ENCODE measurements around the gene MCC.

MCC gene

DNA sequence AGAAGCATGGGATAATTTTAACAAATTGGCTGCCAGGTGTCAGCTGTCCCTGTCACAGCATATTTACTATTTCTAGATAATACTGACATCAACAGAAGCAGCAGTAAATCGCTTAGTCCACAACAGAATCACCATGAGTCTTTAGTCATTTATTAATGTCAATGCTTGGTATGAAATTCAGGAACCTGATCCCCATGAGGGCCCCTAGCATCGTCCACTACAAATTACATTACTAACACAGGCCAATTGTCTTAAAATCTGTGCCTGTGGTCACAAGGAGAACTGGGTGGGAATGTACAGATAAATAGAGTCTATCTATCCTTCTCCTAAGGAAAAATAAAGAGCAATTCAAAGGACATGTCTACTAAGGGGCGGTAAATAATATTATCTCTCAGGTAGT is 129.6 kb downstream of the MCC start:
- no peak for DNase-seq

DNA sequence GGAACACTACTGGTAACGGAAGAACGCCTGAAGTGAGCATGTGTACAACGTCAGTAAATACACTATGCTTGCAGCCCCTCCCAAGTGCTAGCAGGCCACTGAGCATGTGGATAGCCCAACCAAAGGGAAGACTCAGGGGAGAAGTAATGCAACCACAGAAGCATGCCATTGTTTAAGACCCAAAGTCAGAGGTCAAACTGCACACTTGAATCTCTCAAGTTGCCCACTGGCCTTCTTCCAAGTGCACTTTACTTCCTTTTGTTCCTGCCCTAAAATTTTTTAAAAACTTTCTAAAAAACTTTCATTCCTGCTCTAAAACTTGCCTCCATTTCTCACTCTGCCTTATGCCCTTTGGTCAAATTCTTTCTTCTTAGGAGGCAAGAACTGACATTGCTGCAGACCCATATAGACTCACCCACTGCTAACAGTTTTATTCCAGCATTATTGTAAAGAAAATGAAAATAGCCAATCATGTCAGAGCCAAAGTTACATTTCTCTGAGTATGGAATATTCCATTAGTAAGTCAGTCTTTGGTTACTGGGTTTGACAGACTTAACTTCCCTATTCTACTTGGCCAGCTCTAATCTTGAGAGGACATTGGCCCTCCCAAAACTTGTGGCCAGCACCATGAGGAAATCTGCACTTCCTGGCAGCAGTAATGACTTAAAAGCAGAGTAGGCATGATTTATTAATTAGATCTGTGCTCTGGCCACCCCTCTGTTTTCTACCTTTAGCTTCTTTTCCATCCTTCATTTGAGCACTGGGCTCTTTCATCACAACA is 130.4 kb downstream of the MCC start:
- DNase-seq: no peak

DNA sequence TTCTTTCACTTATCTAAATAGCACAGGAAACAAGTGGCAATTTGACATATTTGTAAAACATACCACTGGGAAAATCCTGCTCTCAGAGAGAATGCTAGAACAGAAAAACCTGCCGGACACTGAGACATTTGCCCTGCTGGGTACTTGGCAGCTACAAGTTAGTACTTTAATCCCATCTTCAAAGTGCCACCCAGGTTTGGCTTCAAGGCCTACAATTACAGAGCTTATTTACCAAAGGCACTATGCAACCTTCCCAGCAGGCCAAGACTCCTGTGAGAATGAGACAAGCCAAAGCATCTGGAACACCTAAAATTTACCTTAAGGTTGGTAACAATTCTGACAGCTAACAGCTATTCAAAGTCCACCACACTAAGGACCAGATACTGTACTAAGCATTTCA is 131.8 kb downstream of the MCC start:
- DNase-seq: no peak

DNA sequence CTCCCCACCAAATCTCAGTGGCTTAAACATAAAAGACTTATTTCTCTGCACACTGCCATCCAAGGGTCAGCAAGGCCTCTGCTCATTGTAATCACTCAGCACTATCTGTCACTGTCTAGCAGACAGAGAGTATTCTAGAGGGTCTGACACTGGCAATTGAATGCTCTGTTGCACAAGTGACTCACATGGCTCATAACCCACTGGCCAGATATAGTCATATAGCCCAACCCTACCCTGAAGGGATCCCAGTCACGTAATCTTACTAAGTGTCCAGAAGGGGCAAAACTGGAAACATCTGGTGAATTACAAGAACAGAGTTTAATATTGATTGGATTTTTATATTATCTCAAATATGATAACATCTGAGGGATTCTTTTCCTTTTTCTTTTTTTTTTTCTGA is 134.2 kb downstream of the MCC start:
- DNase-seq: no peak

DNA sequence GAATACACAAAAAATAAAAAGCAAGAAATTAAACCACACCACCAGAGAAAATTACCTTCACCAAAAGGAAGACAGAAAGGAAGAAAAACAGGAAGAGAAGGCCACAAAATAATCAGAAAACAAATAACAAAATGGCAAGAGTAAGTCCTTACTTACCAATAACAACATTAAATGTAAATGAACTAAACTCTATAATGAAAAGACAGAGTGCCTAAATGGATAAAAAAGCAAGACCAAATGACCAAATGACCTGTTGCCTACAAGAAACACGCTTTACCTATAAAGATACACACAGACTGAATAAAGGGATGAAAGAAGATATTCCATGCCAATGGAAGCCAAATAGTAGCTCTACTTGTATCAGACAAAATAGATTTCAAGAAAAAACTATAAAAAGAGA is 140.7 kb downstream of the MCC start:
- DNase-seq: no peak

DNA sequence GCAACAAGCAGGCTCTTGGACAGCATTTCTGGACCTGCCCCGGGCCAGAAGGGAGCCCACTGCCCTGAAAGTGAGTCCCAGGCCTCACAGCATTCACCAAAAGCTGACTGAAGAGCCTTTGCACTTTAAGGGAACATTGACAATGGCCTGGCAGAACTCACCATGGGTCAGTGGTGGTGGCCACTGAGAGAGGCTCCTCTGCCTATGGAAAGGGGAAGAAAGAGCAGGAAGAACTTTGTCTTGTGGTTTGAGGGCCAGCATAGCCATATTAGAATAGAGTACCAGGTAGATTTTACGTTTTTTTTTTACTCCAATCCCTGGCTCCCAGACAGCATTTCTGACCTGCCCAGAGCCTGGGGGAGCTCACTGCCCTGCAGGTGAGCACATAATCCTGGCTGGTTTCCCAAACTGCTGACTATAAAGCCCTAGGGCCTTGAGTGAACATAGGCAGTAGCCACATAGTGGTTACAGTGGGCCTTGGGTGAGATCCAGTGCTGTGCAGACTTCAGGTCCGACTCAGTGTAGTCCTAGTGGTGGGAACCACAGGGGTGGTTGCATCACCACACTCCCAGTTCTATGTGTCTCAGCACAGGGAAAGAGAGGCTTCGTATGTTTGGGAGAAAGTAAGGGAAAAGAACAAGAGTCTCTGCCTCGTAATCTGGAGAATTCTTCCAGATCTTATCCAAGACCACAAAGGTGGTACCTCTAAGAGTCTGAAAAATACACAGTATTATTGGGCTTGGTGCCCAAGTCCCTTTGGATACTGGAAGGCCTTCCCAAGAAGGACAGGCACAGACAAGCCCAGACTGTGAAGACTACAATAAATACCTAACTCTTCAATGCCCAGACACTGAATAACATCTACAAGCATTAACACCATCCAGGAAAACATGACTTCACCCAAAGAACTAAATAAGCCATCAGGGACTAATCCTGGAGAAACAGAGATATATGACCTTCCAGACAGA is 143.0 kb downstream of the MCC start:
- no peak for DNase-seq

DNA sequence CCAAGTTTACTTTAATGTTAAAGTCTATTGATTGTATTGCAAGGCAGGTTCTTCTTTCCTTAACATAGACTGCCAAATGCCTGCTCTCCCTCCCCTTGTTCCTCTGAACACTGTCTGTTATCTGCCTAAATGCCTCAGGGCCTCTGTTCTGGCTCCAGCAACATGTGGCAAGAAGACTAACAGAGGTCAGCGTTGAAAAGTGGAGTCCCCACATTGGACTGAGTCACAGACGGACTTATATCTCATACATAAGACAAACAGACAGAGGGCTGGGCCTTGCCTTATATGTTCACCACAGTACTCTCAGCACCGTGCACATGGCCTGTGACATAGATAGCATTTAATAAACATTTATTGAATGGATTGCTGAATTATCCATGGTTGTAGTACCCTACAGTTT is 144.9 kb downstream of the MCC start:
- DNase-seq: no peak

DNA sequence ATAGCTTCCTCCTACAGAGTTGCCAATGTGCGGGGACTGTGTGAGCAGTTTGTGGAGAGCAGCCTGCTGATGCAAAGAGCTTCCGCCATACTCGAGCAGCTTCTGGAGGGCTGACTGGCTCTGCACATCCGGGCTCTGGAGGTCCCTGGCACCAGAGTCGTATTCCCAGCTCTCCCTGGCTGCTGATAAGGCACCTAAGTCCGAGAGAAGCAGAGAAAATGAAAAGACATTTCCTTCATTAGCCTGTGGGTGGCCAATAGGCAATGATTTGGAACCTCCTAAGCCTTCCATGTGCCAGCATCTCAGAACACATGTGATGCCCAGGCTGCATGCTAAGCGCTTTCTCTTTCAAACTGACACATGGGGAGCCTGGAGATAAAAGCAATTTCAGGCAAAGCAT is 147.7 kb downstream of the MCC start:
- DNase-seq: no peak

DNA sequence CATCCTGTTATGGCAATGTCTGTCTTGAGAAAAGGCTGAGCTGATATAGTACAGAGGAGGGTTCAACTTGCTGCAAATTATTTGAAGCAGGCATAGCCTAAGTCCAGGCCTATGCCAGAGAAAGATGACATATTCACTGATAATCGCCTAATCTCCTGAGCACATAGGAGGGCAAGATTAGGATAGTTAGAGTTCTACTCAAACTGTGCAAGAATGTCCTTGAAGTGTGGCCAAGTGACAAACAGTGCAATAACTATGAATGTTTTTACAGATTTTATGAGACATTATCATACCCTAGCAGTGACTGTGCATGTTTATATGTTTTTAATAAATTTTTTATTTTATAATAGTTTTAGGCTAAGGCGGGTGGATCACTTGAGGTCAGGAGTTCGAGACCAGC is 149.6 kb downstream of the MCC start:
- DNase-seq: no peak

DNA sequence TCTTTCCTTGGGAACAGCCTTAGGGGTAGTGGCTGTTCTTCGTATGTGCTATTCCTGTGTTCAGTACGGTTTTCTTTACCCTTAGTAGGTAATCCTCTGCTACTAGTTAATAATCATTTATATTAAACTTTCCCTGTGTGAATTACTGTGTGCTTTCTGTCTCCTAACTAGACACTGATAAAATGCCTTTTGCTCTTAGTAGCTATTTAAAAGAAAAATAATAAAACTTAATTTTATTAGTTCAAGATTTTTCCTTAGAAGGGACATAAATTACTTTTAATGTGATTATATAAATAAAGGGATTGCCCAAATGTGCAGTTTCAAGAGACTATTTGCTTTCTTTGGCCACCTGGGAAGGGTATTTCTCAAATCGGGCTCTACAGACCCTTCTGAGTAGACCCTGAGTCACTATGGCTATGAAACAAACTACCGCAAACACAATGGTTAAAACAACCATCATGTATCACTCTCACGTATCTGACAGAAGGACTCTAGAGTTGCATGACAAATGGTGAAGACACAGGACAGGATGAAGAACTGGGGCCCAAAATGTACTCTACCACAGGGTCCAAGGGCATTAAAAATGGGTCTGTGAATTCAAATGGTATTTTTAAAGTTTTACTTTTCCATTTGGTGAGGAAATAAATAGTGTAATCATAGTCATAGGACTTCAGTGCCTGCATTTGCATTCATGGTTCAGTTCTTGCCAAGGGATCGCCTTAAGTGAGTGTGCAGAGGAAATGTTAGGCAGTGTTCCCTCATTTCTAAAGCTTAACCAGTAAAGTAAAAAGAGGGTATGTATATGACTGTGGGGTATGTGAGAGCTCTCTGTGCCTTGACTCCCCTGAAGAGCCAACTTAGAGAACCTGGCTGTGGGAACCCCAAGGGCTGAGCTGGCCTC is 150.5 kb downstream of the MCC start:
- DNase-seq: no peak

DNA sequence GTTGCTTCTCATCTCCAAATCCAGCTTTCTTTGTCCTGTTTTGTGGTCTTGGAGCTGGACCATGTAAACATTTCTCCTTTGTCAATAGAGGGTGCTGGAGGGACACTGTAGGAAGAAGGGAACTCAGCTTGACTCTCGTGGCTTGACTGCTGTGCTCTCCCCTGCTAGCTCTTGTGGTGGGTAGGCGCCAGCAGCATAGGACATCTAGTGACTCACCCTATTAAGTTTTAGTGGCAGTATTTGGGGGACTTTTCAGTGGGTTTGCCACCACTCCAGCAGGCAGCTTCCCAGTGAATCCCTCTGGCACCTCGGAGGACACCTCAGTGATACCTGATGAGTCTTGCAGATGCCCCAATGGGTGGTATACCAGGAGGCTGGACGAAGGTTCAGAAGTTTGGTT is 151.3 kb downstream of the MCC start:
- no peak for DNase-seq

DNA sequence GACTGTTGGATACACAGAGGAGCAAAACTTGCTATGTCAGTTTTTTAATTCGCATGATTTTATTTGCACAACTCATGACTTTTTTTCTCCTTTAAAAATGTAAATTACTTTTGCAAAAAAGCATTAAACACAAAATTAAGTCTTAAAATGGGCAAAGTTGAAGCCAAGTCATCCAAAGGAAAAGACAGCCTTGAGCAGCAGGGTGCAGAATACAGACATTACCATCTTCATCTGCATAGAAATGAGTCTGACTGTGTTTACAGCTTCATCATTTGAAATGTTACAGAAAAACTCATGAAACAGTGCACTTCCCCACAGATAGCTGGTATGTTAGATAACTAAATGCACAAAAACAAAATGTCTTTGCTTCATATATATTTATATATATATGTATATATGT is 154.8 kb downstream of the MCC start:
- no peak for DNase-seq

DNA sequence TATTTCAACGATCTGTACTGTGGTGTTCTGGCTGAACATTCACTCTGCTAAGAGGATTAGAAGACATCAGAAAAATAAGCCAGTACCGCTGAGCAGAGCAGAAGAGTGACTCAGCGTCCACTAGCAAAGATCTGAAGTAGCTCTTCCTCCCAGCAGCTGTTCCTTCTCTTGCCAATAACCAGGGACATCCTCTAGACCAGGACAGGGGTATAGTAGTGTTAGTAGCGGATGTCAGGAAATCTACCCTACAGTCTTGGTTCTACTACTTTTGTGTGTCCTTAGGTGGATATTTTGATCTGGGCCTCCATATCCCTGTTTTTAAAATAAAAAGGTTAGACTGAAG is 157.1 kb downstream of the MCC start:
- no peak for DNase-seq

DNA sequence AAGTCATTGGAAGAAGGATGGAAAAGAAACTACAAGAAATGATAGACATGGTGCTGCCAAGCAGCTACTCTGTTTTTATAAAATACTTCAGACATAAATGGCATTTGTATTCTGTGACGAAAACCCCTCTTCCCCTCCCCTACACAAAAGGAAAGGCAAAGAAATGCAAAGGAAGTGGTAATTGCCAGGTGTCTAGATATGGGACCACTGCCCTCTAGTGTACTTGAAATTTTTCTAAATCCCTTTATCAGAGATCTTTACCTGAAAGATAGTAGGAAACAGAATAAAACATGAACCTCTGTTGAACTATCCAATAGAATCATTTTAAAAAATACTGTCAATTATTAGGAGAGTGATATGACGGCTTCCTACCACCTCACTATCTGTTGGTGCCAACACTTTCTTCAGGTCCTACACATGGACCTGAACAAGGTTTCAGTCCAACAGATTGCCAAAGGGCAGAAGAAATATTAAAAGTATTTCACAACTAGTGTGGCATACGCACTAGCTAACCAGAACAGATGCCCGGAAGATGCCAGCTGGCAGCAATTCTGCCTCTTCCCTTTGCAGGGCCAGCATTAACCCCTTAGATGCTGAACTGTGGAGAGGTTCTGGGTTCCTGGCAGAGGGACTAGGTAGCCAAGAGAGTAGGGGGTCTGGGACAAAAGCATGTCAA is 157.6 kb downstream of the MCC start:
- DNase-seq: no peak

DNA sequence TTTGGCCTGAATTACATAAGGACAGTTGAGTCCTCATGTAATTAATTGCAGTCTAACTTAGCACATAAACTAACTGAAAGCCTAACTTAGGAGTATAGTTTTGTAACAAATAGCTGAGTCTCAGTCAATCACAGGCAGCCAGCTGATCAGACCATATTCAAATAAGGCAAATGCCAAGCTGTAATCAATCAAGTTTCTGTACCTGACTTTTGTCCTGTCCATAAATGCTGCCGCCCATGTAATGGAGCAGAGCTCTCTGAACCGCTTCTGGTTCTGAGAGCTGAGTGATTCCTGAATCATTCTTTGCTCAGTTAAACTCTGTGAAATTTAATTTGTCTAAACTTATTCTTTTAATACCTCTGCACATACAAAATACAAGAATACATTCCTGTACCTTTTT is 158.3 kb downstream of the MCC start:
- DNase-seq: no peak

DNA sequence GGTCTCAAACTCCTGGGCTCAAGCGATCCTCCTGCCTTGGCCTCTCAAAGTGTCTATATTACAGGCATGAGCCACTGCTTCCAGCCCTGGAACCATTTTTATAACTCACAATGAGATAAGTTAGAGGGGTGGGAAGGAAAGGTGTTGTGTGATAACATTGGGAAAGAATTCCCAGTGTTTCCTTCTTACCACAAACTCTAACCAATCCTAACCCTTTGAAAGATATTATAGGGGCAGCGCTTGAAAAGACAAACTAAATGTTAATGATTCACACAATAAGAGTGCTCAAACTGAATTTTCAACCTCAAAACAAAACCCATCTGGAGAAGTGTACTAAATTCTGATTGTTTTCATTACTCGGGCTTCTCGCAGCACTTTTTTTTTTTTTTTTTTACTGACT is 163.2 kb downstream of the MCC start:
- DNase-seq: no peak

DNA sequence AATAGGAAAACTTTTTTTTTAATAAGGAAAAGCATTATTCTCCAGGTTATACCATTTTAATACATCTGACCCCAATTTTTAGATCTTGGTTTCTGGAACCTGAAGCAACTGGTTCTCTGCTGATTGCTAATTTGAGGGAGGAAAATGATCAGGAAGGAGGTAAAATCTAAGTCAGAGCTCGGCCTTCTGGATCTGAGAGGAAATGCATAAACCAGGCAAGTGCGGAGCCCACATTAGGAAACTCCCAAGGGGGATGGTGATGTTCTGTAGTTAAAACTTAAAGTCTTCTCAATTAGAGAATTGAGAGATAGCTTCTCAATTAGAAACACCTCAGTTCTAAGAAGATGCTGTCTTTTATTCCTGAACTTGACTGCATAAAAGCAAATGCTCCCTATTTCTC is 167.0 kb downstream of the MCC start:
- no peak for DNase-seq

DNA sequence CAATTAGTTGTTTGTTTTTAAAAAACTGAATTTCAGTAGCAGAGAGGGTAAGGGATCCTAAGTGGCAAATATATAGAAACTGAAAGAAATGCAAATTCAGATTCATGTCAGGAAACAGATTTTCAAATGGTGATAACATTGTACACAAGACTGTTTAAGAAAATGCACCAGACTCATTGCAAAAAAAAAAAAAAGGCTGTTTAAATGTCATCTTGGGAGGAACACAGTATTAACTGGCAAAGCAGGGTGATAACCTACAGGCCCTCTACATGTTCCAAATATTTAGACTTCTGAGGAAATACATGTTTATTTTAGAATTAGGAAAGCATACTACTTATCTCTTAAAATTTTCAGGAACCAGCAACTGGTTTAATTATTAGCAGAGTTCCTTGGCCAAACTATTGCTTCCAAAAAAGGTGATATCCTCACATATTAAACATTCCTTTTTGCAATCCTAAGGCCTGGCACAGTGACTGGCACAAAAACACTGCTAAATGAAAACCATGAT is 167.9 kb downstream of the MCC start:
- no peak for DNase-seq

DNA sequence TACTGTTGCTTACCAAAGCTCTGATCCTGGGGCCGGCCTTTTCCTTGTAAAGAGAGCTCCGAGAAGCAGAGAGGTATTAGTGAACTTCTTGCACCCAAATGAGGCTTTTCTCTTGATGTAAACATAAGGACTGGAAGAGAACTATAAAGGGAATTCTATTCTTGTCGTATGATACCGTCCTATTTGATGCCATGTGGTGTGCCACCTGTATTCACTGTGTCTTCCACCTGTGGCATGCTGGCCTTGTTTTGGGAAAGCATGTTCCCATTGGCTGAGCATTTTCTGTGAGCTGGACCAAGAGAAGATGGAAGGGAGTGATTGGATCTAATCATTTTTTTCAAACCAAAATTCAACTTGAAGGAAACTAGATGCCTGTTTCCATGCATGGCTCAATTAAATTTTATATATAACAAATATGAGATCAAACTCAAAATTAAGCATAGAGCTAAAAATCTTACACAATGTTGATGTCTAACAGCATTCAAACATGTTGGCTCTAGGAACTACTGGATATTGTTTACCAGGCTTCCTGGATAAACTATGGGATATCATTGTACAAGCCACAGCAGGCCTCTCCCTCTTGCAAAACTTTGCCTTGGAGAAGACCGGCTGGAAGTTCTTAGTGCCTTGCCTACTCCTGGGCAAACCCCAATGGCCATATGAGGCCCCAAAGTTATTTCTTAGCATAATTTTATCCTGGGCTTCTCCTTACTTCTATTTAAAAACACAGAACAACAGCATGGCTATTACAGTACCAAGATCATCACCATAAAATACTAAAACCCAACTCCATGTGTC is 168.8 kb downstream of the MCC start:
- no peak for DNase-seq

DNA sequence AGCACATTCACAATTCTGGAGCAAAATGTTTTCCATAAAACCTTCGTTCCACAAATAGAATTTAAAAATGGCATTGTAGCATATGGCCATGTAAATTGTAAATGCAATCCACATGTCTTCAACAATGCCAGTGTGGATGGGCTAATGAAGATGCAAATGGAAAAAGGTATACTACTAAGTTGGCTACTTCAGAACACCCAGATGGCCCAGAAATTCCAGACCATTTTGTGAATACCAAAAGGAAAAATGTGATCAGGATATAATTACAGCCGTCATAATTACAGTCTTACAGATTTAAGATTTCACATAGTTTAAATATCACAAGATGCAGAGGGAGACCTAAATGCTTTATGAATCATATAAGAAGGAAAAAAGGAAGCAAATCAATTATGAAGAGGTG is 170.6 kb downstream of the MCC start:
- DNase-seq: no peak

DNA sequence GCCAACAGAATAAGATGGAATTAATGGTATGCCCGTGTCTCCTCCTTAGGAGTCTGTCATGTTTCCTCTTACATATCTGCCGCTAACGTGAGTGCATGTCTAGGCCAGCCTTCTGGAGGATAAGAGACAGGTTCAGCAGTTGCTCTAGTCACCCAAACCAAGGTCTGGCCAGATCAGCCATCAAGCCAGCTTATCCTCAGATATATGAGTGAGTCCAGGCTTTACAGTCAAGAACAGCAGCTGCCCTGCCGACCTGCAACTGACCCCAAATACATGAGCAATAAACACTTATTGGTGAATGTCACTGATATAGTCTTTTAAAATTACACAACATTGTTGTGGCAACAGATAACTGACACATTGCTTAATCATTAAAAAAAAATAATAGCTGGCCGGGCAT is 177.0 kb downstream of the MCC start:
- DNase-seq: no peak

DNA sequence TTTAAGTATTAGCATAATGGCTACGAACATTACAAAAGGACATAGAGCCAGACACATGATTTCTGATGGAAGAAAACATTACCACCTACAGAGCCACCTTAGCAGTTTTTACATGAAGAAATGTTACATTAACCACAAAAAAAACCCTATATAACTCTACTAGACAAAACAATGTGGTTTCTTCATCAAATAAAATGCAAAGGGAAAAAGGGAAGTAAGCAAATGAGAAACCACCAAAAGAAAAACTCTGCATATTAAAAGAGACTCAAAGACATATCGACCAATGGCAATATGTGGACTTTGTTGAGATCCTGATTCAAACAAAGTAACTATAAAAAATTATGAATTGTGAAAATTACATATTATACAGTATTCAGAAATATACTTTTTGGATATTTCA is 186.1 kb downstream of the MCC start:
- no peak for DNase-seq
